ENCODE data around the gene ZMPSTE24.

GRCh38 chr1:40314721-40315238 is 56.7 kb downstream of the ZMPSTE24 start:
- TF ChIP-seq MTA3 (IDR thresholded peaks at IDR 0.05; ENCODE audit: borderline replicate concordance, low read length) (no peak), HDAC6 (IDR thresholded peaks at IDR 0.05; ENCODE audit: unreplicated experiment) (no peak)
